ENCODE measurements around the gene PNKP. TPM values are rescaled to one million over a fixed set of nuclear protein-coding genes. Genes with fewer than 3 reads are reported as not detected.

PNKP gene
- total and polyA plus RNA-seq, 10 of the 15 experiments (the other 5 are each of a cell fraction or from before 2014, with no cell fraction given): 2.9 to 82.3 (median 33.2) TPM

DNA sequence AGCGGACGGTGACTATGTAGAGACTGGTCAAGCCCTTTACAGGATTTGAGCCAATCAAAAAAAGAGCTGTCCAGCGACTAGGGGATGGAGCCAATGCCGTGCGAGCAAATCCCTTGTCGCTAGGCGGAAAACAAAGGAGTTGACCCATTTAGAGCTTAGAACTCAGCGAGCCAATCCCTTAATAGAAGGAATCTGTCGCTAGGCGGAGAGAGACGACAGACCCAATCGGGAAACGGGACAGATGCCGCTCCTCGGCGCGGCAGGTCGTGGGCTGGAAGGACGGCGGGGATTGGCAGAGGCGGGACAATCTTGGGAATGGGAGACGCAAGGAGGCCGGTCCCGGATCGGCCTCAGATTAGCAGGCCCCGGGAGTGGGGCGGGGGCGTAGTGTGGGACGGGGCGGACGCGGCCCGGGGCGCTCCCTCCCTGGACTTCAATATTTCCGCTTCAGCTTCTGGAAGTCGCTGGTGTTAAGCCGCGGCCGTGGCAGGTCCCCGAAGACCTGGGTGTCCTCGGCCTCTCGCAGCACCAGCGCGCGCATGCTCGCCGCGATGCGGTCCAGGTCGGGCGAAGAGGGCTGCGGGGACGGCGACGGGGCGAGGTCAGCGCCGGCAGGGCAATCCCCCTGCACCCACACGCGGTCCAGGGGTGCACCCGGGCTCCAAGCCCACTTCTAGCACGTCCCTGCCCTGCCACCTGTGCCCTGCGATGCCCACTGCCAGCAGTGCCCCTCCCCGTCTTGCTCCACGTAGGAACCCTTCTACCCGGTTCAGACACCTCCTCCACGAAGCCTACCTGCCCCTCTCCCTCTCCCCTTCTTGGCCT, 2.3 kb upstream of the PNKP start (continued):
- TF ChIP-seq, protein P1, sequence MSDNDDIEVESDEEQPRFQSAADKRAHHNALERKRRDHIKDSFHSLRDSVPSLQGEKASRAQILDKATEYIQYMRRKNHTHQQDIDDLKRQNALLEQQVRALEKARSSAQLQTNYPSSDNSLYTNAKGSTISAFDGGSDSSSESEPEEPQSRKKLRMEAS (IDR thresholded peaks at IDR 0.05; ENCODE audit: low read depth, low read length): peak; percentile 37; the same call in 1 of the 2 replicates
- TF ChIP-seq, protein P2, sequence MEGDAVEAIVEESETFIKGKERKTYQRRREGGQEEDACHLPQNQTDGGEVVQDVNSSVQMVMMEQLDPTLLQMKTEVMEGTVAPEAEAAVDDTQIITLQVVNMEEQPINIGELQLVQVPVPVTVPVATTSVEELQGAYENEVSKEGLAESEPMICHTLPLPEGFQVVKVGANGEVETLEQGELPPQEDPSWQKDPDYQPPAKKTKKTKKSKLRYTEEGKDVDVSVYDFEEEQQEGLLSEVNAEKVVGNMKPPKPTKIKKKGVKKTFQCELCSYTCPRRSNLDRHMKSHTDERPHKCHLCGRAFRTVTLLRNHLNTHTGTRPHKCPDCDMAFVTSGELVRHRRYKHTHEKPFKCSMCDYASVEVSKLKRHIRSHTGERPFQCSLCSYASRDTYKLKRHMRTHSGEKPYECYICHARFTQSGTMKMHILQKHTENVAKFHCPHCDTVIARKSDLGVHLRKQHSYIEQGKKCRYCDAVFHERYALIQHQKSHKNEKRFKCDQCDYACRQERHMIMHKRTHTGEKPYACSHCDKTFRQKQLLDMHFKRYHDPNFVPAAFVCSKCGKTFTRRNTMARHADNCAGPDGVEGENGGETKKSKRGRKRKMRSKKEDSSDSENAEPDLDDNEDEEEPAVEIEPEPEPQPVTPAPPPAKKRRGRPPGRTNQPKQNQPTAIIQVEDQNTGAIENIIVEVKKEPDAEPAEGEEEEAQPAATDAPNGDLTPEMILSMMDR (IDR thresholded peaks at IDR 0.05 in 2 of 3, conservative IDR thresholded peaks at IDR 0.05 in 1 of 3; ENCODE audit: control insufficient read depth in 2 of 3, extremely low read depth in 1 of 3, insufficient read depth in 1 of 3, low read depth in 3 of 3, low read length in 3 of 3): no peak; a peak in 1 of 6 replicates
- TF ChIP-seq RUNX3 (IDR thresholded peaks at IDR 0.05; ENCODE audit: low read length) (peak; percentile 31; the same call in 1 of the 2 replicates), SPI1 (IDR thresholded peaks at IDR 0.05; ENCODE audit: borderline replicate concordance, insufficient read depth, low read depth, low read length) (no peak), ZZZ3 (IDR thresholded peaks at IDR 0.05; ENCODE audit: control insufficient read depth, insufficient read length, low read depth) (no peak), JUNB (IDR thresholded peaks at IDR 0.05) (no peak), STAT3 (IDR thresholded peaks at IDR 0.05; ENCODE audit: low read depth, low read length) (no peak), SUPT20H (IDR thresholded peaks at IDR 0.05; ENCODE audit: borderline replicate concordance, control insufficient read depth, low read depth, low read length) (no peak), EZH2 (IDR thresholded peaks at IDR 0.05; ENCODE audit: borderline replicate concordance, control insufficient read depth, low read depth, low read length) (no peak), SIN3A (IDR thresholded peaks at IDR 0.05; ENCODE audit: low read depth, low read length) (0 out of 2 replicates have a peak, but pooled peaks have one; percentile 38), ESRRA (IDR thresholded peaks at IDR 0.05; ENCODE audit: low read length) (no peak), ZNF24 (IDR thresholded peaks at IDR 0.05) (no peak), BHLHE40 (IDR thresholded peaks at IDR 0.05; ENCODE audit: borderline replicate concordance in 1 of 2, low read depth in 2 of 2, low read length in 1 of 2) (peak; percentile 55 to 61; a peak in 3 of 4 replicates), GABPA (IDR thresholded peaks at IDR 0.05; ENCODE audit: low read depth) (no peak), ZNF207 (IDR thresholded peaks at IDR 0.05; ENCODE audit: borderline replicate concordance) (no peak), NR2C1 (IDR thresholded peaks at IDR 0.05) (no peak)
- TF ChIP-seq, protein P3, sequence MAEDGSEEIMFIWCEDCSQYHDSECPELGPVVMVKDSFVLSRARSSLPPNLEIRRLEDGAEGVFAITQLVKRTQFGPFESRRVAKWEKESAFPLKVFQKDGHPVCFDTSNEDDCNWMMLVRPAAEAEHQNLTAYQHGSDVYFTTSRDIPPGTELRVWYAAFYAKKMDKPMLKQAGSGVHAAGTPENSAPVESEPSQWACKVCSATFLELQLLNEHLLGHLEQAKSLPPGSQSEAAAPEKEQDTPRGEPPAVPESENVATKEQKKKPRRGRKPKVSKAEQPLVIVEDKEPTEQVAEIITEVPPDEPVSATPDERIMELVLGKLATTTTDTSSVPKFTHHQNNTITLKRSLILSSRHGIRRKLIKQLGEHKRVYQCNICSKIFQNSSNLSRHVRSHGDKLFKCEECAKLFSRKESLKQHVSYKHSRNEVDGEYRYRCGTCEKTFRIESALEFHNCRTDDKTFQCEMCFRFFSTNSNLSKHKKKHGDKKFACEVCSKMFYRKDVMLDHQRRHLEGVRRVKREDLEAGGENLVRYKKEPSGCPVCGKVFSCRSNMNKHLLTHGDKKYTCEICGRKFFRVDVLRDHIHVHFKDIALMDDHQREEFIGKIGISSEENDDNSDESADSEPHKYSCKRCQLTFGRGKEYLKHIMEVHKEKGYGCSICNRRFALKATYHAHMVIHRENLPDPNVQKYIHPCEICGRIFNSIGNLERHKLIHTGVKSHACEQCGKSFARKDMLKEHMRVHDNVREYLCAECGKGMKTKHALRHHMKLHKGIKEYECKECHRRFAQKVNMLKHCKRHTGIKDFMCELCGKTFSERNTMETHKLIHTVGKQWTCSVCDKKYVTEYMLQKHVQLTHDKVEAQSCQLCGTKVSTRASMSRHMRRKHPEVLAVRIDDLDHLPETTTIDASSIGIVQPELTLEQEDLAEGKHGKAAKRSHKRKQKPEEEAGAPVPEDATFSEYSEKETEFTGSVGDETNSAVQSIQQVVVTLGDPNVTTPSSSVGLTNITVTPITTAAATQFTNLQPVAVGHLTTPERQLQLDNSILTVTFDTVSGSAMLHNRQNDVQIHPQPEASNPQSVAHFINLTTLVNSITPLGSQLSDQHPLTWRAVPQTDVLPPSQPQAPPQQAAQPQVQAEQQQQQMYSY (CRISPR knock-in tag; IDR thresholded peaks at IDR 0.05): no peak
- TF ChIP-seq, protein P4, sequence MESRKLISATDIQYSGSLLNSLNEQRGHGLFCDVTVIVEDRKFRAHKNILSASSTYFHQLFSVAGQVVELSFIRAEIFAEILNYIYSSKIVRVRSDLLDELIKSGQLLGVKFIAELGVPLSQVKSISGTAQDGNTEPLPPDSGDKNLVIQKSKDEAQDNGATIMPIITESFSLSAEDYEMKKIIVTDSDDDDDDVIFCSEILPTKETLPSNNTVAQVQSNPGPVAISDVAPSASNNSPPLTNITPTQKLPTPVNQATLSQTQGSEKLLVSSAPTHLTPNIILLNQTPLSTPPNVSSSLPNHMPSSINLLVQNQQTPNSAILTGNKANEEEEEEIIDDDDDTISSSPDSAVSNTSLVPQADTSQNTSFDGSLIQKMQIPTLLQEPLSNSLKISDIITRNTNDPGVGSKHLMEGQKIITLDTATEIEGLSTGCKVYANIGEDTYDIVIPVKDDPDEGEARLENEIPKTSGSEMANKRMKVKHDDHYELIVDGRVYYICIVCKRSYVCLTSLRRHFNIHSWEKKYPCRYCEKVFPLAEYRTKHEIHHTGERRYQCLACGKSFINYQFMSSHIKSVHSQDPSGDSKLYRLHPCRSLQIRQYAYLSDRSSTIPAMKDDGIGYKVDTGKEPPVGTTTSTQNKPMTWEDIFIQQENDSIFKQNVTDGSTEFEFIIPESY (IDR thresholded peaks at IDR 0.05): no peak
- TF ChIP-seq, protein P5, sequence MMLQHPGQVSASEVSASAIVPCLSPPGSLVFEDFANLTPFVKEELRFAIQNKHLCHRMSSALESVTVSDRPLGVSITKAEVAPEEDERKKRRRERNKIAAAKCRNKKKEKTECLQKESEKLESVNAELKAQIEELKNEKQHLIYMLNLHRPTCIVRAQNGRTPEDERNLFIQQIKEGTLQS (IDR thresholded peaks at IDR 0.05; ENCODE audit: borderline replicate concordance, extremely low read depth, low read depth, low read length): no peak
